ENCODE data around the gene PDLIM5.
"Not testable (repeated sequence)": the region's sequence is repeated elsewhere in the genome, so short reads cannot be mapped to it uniquely, and the experiment has no call there.

The PDLIM5 gene

GRCh38 chr4:94615451-94615850 lies 163.7 kb downstream of the PDLIM5 start:
- DNase-seq: no peak

DNA sequence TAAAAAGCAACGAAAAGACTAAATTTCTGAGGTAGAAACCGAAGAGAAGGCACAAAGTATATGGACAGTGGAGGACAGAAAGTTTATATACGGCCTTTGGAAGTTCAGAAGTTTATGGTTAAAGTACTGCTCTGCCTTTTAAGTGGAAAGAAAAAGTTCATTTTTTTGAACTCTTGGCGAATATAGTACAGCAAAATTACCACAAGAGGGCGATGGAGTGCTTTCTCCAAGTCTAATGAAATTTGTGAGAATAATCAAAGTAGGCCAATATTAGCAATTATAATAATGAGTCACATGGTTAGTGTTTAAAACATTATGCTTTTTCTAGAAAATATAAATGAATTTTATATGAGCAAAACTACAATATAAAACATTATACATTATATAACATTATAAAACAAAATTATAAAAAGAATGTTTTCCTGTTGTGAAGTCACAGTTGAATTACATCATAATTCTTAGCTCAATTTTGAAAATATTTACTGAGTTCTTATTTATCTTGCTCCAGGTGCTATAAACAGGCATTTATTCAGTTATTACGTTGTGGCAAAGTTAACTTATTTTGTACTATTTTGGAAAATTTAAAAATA lies 169.8 kb downstream of the PDLIM5 start:
- DNase-seq: peak; percentile 17

GRCh38 chr4:94623126-94623911 lies 171.6 kb downstream of the PDLIM5 start:
- no peak for DNase-seq

- DNase-seq: no peak
These were observed 175.2 kb downstream of the PDLIM5 start for GRCh38 chr4:94626942-94627341.

- not testable (repeated sequence) for DNase-seq
These were observed 177.3 kb downstream of the PDLIM5 start for GRCh38 chr4:94629058-94629457.

DNA sequence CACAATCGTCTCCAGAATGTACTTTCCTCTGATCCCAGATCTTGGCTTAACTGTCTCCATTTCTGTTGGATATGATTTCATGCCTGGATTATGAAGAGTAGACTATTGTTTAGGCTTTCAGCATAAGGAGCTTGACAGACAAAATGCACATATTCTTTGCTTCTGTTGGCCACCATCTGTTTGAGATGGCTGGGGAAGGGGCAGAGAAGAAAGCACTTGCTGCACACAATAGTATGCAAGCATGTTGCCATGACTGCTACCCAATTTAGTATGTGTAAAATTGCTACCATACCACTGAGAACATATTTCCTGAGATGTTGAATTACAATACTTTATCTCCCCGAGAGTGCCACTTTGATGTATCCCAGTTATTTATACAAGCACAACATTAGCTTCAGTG lies 178.1 kb downstream of the PDLIM5 start:
- DNase-seq: no peak

GRCh38 chr4:94634271-94634670 lies 182.5 kb downstream of the PDLIM5 start:
- peak; percentile 10 for DNase-seq

- DNase-seq: peak; percentile 67
These were observed 183.4 kb downstream of the PDLIM5 start for GRCh38 chr4:94635177-94635576.

DNA sequence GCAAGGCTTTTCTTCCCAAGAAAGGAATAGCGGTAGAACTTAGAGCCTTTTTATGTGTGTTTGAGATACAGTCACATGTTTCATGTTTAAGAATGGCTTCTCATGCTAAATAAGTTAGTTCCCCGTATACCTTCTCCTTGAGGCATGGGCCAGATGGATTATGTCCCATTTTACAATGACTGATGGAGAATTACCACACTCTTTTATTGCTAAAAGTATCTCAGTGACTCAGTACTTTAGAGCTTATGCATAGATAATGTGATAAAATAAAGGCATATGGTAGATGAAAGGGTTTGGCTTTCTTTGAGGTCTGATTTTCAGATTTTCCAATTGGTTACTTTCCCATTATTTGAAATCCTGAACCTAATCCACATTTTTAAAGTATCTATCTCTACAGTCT lies 184.3 kb downstream of the PDLIM5 start:
- DNase-seq: peak; percentile 42

GRCh38 chr4:94639298-94639697 lies 187.6 kb downstream of the PDLIM5 start:
- DNase-seq: no peak

DNA sequence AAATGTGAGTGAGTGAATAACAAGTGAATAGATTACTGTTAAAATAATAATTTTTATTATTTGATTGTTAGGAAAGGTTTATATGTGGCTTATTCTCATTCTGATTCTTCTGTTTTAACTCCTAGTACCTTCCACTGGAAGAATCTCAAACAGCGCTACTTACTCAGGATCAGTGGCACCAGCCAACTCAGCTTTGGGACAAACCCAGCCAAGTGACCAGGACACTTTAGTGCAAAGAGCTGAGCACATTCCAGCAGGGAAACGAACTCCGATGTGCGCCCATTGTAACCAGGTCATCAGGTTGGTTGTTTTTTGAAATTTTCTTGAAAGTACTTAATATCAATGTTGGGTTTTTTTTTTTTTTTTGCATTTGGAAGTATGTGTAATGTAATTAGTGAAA lies 188.4 kb downstream of the PDLIM5 start:
- no peak for DNase-seq

- DNase-seq: peak; percentile 67
These were observed 190.2 kb downstream of the PDLIM5 start for GRCh38 chr4:94641702-94642560.

DNA sequence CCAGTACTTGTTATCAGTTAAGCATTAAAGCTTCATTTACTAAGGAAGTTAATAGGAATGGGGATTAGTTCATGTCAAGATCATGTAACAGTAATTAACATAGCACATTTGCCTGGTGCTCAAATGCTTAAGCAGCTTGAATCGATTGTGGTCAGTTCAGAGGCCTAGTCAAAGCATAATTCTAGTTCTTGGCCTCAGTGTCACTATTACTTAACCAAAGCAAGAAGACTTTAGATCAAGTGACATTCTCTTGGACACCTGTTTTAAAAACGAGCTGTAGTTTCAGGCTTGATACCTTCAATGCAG lies 190.8 kb downstream of the PDLIM5 start:
- DNase-seq: peak; percentile 7

- no peak for DNase-seq
These were observed 197.0 kb downstream of the PDLIM5 start for GRCh38 chr4:94648699-94649098.

GRCh38 chr4:94649381-94650133 lies 197.8 kb downstream of the PDLIM5 start:
- DNase-seq: peak; percentile 23

DNA sequence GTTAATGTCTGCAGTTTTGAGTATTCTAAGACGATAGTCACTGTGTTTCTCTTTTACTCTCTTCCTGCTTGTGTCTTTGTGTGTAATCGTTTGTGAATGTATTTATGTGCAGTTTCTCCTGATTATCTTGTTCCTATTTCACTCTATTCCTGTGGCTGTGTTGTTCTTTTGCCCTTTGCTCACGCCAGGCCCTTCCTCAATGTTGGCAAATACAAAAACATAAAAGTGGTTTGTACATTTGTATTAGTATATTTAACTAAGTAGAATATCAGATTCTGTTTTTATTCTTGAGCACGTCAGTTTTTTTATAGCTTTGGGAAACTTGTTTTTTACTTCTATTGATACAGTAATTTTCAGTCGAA lies 198.4 kb downstream of the PDLIM5 start:
- no peak for DNase-seq

- no peak for DNase-seq
These were observed 198.9 kb downstream of the PDLIM5 start for GRCh38 chr4:94650690-94651089.

DNA sequence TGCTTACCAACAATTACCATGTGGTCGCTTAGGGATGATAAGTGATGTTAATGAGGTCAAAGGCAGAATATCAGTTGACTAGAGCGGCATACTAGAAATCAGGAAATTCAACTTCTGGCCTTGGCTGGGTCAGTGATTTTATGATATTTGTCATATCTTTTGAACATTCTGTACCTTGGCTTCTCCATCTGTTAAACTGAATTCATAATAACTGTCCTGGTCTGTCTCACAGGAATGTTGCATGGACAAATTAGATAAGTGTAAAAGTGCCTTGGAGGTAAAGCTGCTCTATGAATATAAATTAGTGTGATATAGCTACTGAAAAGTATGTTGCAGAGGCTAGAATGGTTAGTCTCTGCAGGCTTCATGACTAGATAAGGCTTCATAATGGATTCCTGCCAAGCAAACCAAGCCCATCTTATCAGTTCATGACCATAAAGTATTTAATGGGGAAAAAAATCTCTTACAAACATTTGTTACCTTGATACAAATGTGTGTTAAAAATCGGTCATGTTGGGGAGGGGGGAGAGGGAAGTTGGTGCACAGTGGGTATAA lies 201.4 kb downstream of the PDLIM5 start:
- DNase-seq: no peak

DNA sequence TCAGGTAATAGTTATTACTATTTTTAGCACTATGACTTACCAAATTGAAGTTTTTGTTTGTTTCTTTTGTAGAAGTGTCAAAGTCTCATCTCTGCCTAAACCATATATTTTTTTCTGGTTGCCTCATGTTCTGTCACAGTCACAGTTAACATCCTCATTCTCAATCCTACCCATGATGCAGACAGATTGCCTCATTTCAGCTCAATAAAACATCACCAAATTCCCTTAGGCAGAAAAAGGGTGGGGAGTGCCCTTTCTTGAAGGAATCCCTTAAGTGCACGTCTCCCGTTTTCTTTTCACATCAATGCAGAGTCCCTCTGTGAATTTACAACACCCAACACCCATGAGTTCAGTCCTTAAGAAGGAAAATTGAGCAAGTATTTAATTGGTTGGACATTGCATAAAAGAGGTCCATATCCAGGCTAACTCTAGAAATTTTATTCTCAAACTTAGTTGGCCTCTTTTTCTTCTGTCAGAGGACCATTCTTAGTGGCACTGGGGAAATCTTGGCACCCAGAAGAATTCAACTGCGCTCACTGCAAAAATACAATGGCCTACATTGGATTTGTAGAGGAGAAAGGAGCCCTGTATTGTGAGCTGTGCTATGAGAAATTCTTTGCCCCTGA lies 202.4 kb downstream of the PDLIM5 start:
- DNase-seq: no peak

- DNase-seq: no peak
These were observed 203.0 kb downstream of the PDLIM5 start for GRCh38 chr4:94654714-94655113.

DNA sequence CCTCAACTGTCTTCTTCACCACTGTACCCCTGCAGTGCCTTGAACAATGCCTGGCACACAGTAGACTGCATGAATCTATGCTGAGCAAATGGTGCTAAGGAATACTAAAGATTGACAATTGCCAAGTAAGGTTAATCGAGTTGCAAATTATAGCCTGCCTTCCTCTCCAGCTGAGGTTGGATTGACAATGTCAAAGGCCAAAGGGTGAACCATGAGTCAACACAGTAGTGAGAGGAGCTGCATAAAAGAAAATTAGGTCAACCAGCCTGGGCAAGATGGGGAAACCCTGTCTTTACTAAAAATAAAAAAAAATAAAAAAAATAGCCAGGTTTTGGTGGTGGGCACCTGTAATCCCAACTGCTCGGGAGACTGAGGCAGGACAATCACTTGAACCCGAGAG lies 208.9 kb downstream of the PDLIM5 start:
- DNase-seq: no peak

DNA sequence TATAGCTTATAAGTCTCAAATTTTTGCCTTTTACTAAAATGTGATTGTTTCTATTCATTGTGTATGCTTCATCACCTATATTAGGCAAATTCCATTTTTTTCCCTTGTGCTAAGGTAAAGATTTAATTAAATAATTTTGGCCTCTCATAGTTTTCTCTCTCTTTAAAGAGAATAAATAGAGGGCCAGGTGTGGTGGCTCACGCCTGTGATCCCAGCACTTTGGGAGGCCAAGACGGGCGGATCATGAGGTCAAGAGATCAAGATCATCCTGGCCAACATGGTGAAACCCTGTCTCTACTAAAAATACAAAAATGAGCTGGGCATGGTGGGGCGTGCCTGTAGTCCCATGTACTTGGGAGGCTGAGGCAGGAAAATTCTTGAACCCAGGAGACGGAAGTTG lies 213.3 kb downstream of the PDLIM5 start:
- not testable (repeated sequence) for DNase-seq

All from HCEC 1CT (cell line).